ENCODE data around the gene MYOZ2.
A peak's percentile ranks its signal among the peaks of the same experiment; 100 is the strongest.

The MYOZ2 gene

GRCh38 chr4:119212964-119213606 is 77.5 kb downstream of the MYOZ2 start:
- TF ChIP-seq CTCF (IDR thresholded peaks at IDR 0.05; ENCODE audit: low read depth, low read length, missing control alignments): peak; percentile 17
- peak; percentile 77 for DNase-seq (ENCODE audit: extremely low read depth, low read depth)
- peak overlapping the region; percentile 79 for H3K4me3 ChIP-seq (replicated peaks; ENCODE audit: low read depth, low read length)

- TF ChIP-seq CTCF (IDR thresholded peaks at IDR 0.05; ENCODE audit: low read depth, low read length, missing control alignments): no peak
Measured at GRCh38 chr4:119218093-119218492, 82.5 kb downstream of the MYOZ2 start.

GRCh38 chr4:119221412-119221811 is 85.8 kb downstream of the MYOZ2 start:
- DNase-seq (ENCODE audit: extremely low read depth, low read depth): no peak
- no peak for TF ChIP-seq CTCF (IDR thresholded peaks at IDR 0.05; ENCODE audit: low read depth, low read length, missing control alignments)
- H3K4me3 ChIP-seq (replicated peaks; ENCODE audit: low read depth, low read length): no peak overlapping the region

More at GRCh38 chr4:119218093-119218492, 82.5 kb downstream of the MYOZ2 start:
- peak overlapping the region; percentile 22; the same call in 1 of the 2 replicates for H3K4me3 ChIP-seq (replicated peaks; ENCODE audit: low read depth, low read length)
- DNase-seq (ENCODE audit: extremely low read depth, low read depth): no peak

- no peak overlapping the region for H3K4me3 ChIP-seq (replicated peaks; ENCODE audit: low read depth, low read length)
- no peak for TF ChIP-seq CTCF (IDR thresholded peaks at IDR 0.05; ENCODE audit: low read depth, low read length, missing control alignments)
- DNase-seq (ENCODE audit: extremely low read depth, low read depth): no peak
Measured at GRCh38 chr4:119227690-119228089, 92.1 kb downstream of the MYOZ2 start.

GRCh38 chr4:119228406-119228805 is 92.8 kb downstream of the MYOZ2 start:
- no peak for TF ChIP-seq CTCF (IDR thresholded peaks at IDR 0.05; ENCODE audit: low read depth, low read length, missing control alignments)

GRCh38 chr4:119229908-119230687 is 94.5 kb downstream of the MYOZ2 start:
- no peak for DNase-seq (ENCODE audit: extremely low read depth, low read depth)
- no peak overlapping the region for H3K4me3 ChIP-seq (replicated peaks; ENCODE audit: low read depth, low read length)
- no peak for TF ChIP-seq CTCF (IDR thresholded peaks at IDR 0.05; ENCODE audit: low read depth, low read length, missing control alignments)

More at GRCh38 chr4:119228406-119228805, 92.8 kb downstream of the MYOZ2 start:
- no peak overlapping the region for H3K4me3 ChIP-seq (replicated peaks; ENCODE audit: low read depth, low read length)
- DNase-seq (ENCODE audit: extremely low read depth, low read depth): no peak
